AG04449 (cell line): Measurements from ENCODE around the gene SKAP1.
A peak's percentile ranks its signal among the peaks of the same experiment; 100 is the strongest.

Experiments used
- CTCF ChIA-PET: fragments of 350-600 bp; formaldehyde crosslinking; extraction: SDS; loops from one replicate; lab custom pipeline; 2021; ENCODE audit warnings: antibody characterized with exemption; lab: Yijun Ruan, JAX
- POLR2A ChIA-PET: fragments of 400-600, 350-600 bp; formaldehyde crosslinking; extraction: SDS; loops from one replicate; lab custom pipeline; 2020; ENCODE audit warnings: antibody characterized with exemption, inconsistent platforms; lab: Yijun Ruan, JAX
- DNase-seq: peaks from one replicate; pipeline ENCODE4 v3.0.0-alpha.2; 2010; ENCODE audit warnings: low read depth, low spot score
- H3K4me3 ChIP-seq: 2 replicates; pipeline ENCODE4 v1.5.1; 2011; ENCODE audit warnings: low read depth, mild to moderate bottlenecking, control low read depth, low read length
- CTCF ChIP-seq: IDR thresholded peaks from one replicate; pipeline ENCODE4 v1.5.1; 2011; ENCODE audit warnings: mild to moderate bottlenecking, moderate library complexity, low read length, control low read depth, inconsistent platforms; ENCODE audit not compliant: insufficient read depth; ENCODE audit errors: missing control alignments

Gene SKAP1

DNA sequence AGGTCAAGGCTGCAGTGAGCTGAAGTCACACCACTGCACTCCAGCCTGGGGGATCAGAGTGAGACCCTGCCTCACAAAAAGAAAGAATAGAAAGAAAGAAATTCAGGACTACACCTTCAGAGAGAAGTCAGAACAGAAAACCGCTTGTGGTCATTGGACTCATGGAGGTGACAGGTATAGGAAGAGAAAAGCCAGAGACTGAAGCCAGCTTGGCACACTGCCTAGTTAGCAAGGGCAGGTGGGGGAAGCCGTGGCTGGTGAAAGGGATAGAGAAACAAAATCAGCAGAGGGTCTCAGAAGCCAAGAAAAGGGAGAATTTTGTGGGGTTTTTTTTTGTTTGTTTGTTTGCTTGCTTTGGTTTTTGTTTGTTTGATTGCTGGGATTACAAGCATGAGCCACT is 32.9 kb upstream of the SKAP1 start:
- H3K4me3 ChIP-seq = no peak overlapping the region
- TF ChIP-seq CTCF = no peak
- no peak for DNase-seq
- CTCF ChIA-PET = interaction anchor here (1.4 to 3.6 kb wide), 3 partner anchors 8 to 10 kb away, joined by 3 to 16 read pairs (median 6); no protein-coding TSS in a partner anchor
- POLR2A ChIA-PET = no interaction called here

- ChIA-PET CTCF (interaction anchor here (1.0 to 3.6 kb wide), 4 partner anchors 7 to 109 kb away, joined by 3 to 16 read pairs (median 4); no protein-coding TSS in a partner anchor), POLR2A (interaction anchor here (1.0 kb wide), 1 partner anchor 8 kb away, joined by 3 read pairs; no protein-coding TSS in a partner anchor)
- H3K4me3 ChIP-seq = no peak overlapping the region
- DNase-seq = no peak
- TF ChIP-seq CTCF = no peak
Observed at GRCh38 chr17:48460052-48460451, 30.0 kb upstream of the SKAP1 start.

DNA sequence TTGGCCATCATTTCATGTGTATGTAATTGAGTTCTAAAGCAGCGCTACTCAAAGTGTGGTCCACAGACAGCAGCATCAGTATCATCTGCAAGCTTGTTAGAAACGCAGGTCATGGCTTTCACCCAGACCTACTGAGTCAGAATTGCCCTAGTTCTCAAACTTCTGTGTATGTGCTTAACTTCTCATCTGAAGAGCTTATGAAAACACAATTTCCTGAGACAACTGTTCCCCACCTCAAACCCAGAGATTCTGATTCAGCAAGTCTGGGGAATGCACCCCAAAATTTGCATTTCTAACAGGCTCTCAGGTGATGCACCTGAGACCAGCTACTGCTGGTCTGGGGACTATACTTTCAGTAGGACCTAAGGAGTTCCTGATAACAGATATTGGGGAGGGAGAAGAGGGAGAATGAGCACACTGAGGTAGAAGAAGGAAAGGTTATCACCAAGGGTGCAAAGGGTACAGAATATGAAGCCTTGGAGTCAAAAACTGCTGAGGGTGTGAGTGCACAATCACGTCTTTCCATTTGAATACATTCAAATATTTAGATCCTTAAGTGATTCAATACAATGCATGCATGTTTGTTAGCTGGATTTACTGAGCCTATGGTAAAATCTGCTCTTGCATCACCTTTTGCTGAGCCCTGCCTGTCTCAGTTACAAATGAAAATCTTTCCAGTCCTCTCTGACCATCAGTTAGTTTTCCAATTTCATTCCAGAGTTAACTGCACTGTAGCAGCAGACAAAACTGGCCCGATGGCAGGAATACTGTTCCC is 29.2 kb upstream of the SKAP1 start:
- no peak for TF ChIP-seq CTCF
- H3K4me3 ChIP-seq = no peak overlapping the region
- ChIA-PET POLR2A (no interaction called here), CTCF (interaction anchor here (0.6 to 2.4 kb wide), 4 partner anchors 12 to 134 kb away, joined by 3 to 6 read pairs (median 3); partner anchors contain the start of gene HOXB5)
- DNase-seq = no peak

DNA sequence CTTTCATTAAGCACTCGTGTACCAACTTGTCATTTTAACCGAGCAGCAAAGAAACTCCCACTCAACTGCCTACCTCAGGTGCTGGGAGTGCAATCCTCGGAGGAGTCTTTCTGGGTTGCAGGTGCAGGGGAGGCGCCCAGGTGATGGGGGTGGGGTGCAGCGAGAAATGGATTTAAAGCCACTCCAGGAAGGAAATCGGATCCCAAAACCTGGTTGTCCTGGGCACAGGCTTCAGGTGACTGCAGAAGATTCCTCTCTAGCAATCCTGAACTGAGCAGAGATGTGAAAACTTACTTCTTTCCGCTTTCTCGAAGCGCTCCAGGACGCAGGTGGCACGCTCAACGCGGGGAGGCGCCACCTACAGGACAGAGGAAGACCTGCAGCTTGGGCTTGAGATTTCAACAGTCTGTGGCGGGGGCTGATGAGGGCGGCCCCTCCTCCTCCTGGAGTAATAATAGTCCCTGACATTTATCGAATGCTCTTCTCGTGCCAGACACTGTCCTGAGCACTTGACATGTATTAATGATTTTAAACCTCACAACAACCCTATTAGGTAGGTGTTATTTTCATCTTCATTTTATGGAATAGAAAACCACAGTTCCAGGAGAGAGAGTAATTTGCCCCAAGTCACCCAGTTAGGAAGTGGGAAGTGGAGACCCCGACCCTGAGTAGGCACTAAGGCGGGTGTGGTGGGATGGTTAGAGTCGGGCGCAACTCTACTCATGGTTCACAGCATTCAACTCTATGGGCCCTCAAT is 27.2 kb upstream of the SKAP1 start:
- no peak for DNase-seq
- peak; percentile 97 for TF ChIP-seq CTCF
- ChIA-PET POLR2A (no interaction called here), CTCF (interaction anchor here (0.7 to 2.7 kb wide), 24 partner anchors 9 to 241 kb away, joined by 3 to 24 read pairs (median 4); partner anchors contain the start of gene HOXB5)
- H3K4me3 ChIP-seq = no peak overlapping the region

DNA sequence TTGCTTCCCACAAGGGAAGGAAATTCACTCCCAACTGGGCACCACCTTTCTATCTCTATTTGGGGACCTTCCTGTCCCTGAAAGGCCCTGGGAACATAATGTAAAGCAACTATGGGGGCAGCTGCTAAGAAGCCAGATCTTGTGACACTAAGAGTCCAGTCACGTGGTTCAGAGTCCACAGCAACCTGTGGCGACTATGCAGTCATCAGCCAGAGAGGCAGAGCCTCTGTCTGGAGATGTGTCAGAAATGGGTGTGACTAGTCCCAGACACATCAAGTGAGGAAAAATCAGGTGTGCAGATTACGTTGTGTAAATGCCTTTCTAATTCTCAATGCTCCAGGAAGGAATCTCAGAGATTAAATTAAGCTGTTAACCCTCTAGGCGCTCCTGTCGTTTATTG is 26.6 kb upstream of the SKAP1 start:
- no peak for DNase-seq
- POLR2A ChIA-PET = no interaction called here
- no peak for TF ChIP-seq CTCF
- no peak overlapping the region for H3K4me3 ChIP-seq
- CTCF ChIA-PET = interaction anchor here (0.8 to 2.7 kb wide), 22 partner anchors 9 to 241 kb away, joined by 3 to 24 read pairs (median 4); partner anchors contain the start of gene HOXB5
